Esophagus (tissue), 2 donors: ENCODE results near the gene PTPRU. TPM values are rescaled to one million over a fixed set of nuclear protein-coding genes. Genes with fewer than 3 reads are reported as not detected.
"Not testable (repeated sequence)": the region's sequence is repeated elsewhere in the genome, so short reads cannot be mapped to it uniquely, and the experiment has no call there.

Experiments used
- H3K27ac ChIP-seq, 2 donors: one replicate each; pipeline ENCODE4 v1.5.1; 2013; ENCODE audit warnings: low read depth in 2 of 2, mild to moderate bottlenecking in 2 of 2, inconsistent platforms in 1 of 2, low read length in 1 of 2, moderate library complexity in 1 of 2
- H3K27me3 ChIP-seq, 2 donors: one replicate each; pipeline ENCODE4 v1.6.1; 2013; ENCODE audit warnings: low read length in 2 of 2, control low read depth in 1 of 2, mild to moderate bottlenecking in 1 of 2; ENCODE audit not compliant: insufficient read depth in 2 of 2, control insufficient read depth in 1 of 2
- H3K36me3 ChIP-seq, 2 donors: one replicate each; pipeline ENCODE4 v1.6.1; 2013; ENCODE audit warnings: low read length in 1 of 2; ENCODE audit not compliant: control insufficient read depth in 2 of 2, insufficient read depth in 2 of 2
- H3K4me1 ChIP-seq, 2 donors: one replicate each; pipeline ENCODE4 v1.6.1; 2013; ENCODE audit warnings: low read length in 1 of 2; ENCODE audit not compliant: control insufficient read depth in 2 of 2, insufficient read depth in 2 of 2
- H3K4me3 ChIP-seq, 2 donors: one replicate each; pipeline ENCODE4 v1.5.1; 2013; ENCODE audit warnings: low read length in 2 of 2, mild to moderate bottlenecking in 2 of 2, low read depth in 1 of 2, moderate library complexity in 1 of 2
- H3K9me3 ChIP-seq, 2 donors: one replicate each; pipeline ENCODE4 v1.6.1; 2013; ENCODE audit warnings: mild to moderate bottlenecking in 2 of 2, low read depth in 1 of 2, low read length in 1 of 2, moderate library complexity in 1 of 2; ENCODE audit not compliant: control insufficient read depth in 2 of 2, insufficient read depth in 1 of 2
- WGBS, 2 donors: extraction: QIAGEN DNeasy Blood & Tissue Kit; methylation state at CpG; one replicate each; pipeline ENCODE4 v1.1.7; 2013; 5-methylcytosine and 5-hydroxymethylcytosine counted together
- polyA plus RNA-seq, 2 donors: library from polyadenylated mRNA; stranded (reverse); fragments of 200-250 nt; gene quantifications; one replicate each; pipeline ENCODE4 v1.2.3, GENCODE V29; 2013
- donor health status: healthy with polysubstance abuse.
- donor health status: Bipolar disorder and iron deficiency.

Gene PTPRU
- polyA plus RNA-seq, 2 donors, result 3.7 to 4.0 TPM

- Histone ChIP-seq H3K36me3 (no peaks in the 10 kb centered on the region), H3K27me3 (no peaks in the 10 kb centered on the region), H3K4me1 (no peaks in the 10 kb centered on the region), H3K27ac (no peak overlapping the region), H3K9me3 (no peaks in the 10 kb centered on the region), H3K4me3 (no peak overlapping the region)
- 80 to 83% methylated on average over 7 of the region's 7 CpGs for WGBS, 2 donors
These were observed 69.6 kb downstream of the PTPRU start for GRCh38 chr1:29305943-29306342.

- WGBS, 2 donors, result 83 to 88% methylated on average over 10 of the region's 10 CpGs
- Histone ChIP-seq H3K9me3 (no peaks in the 10 kb centered on the region), H3K4me3 (no peak overlapping the region), H3K27me3 (no peaks in the 10 kb centered on the region), H3K4me1 (no peaks in the 10 kb centered on the region), H3K27ac (no peak overlapping the region), H3K36me3 (no peaks in the 10 kb centered on the region)
These were observed 70.3 kb downstream of the PTPRU start for GRCh38 chr1:29306471-29307140.

- Histone ChIP-seq H3K27me3 (no peaks in the 10 kb centered on the region), H3K4me3 (no peak overlapping the region), H3K36me3 (no peaks in the 10 kb centered on the region), H3K4me1 (no peaks in the 10 kb centered on the region), H3K27ac (no peak overlapping the region), H3K9me3 (no peaks in the 10 kb centered on the region)
- 80 to 84% methylated on average over 6 of the region's 6 CpGs for WGBS, 2 donors
These were observed 72.8 kb downstream of the PTPRU start for GRCh38 chr1:29309075-29309474.

GRCh38 chr1:29309621-29310020 is 73.3 kb downstream of the PTPRU start:
- Histone ChIP-seq H3K4me3 (no peak overlapping the region), H3K4me1 (no peaks in the 10 kb centered on the region), H3K27me3 (no peaks in the 10 kb centered on the region), H3K9me3 (no peaks in the 10 kb centered on the region), H3K36me3 (no peaks in the 10 kb centered on the region), H3K27ac (no peak overlapping the region)
- WGBS, 2 donors, result 86 to 95% methylated on average over 5 of the region's 5 CpGs

GRCh38 chr1:29310616-29311180 is 74.4 kb downstream of the PTPRU start:
- H3K27ac ChIP-seq, result no peak overlapping the region
- no peaks in the 10 kb centered on the region for H3K36me3 ChIP-seq
- H3K9me3 ChIP-seq, result no peaks in the 10 kb centered on the region
- 80 to 86% methylated on average over 9 of the region's 9 CpGs for WGBS, 2 donors
- no peaks in the 10 kb centered on the region for H3K4me1 ChIP-seq
- no peak overlapping the region for H3K4me3 ChIP-seq
- H3K27me3 ChIP-seq, result no peaks in the 10 kb centered on the region

GRCh38 chr1:29311352-29312030 is 75.2 kb downstream of the PTPRU start:
- Histone ChIP-seq H3K36me3 (no peaks in the 10 kb centered on the region), H3K4me3 (no peak overlapping the region), H3K27me3 (no peaks in the 10 kb centered on the region), H3K9me3 (no peaks in the 10 kb centered on the region), H3K27ac (no peak overlapping the region), H3K4me1 (no peaks in the 10 kb centered on the region)
- WGBS, 2 donors, result 86 to 91% methylated on average over 16 of the region's 16 CpGs

- H3K9me3 ChIP-seq, result no peaks in the 10 kb centered on the region
- H3K4me3 ChIP-seq, result no peak overlapping the region
- WGBS, 2 donors, result 89 to 91% methylated on average over 24 of the region's 24 CpGs
- no peaks in the 10 kb centered on the region for H3K36me3 ChIP-seq
- no peaks in the 10 kb centered on the region for H3K27me3 ChIP-seq
- H3K27ac ChIP-seq, result no peak overlapping the region
- H3K4me1 ChIP-seq, result no peaks in the 10 kb centered on the region
These were observed 76.4 kb downstream of the PTPRU start for GRCh38 chr1:29312469-29313461.

- H3K36me3 ChIP-seq, H3K4me1 ChIP-seq, H3K9me3 ChIP-seq, H3K4me3 ChIP-seq, H3K27me3 ChIP-seq, H3K27ac ChIP-seq: not testable (repeated sequence)
- WGBS, 2 donors, result 84 to 88% methylated on average over 8 of the region's 8 CpGs
These were observed 78.4 kb downstream of the PTPRU start for GRCh38 chr1:29314685-29315084.

GRCh38 chr1:29315262-29315661 is 78.9 kb downstream of the PTPRU start:
- H3K27ac ChIP-seq, result no peak overlapping the region
- no peaks in the 10 kb centered on the region for H3K36me3 ChIP-seq
- H3K4me1 ChIP-seq, result peaks cover 0 to 1% of the 10 kb centered on the region in 2 donors
- no peak overlapping the region for H3K4me3 ChIP-seq
- H3K27me3 ChIP-seq, result no peaks in the 10 kb centered on the region
- no peaks in the 10 kb centered on the region for H3K9me3 ChIP-seq
- 93 to 94% methylated on average over 15 of the region's 15 CpGs for WGBS, 2 donors
